GM21737 (cell line): ENCODE measurements around the gene LSM7.

ENCODE experiments used
- ATAC-seq: cut with Tn5 transposase; IDR thresholded peaks from one replicate; pipeline ENCODE4 v1.9.1; 2021; ENCODE audit warnings: mild to moderate bottlenecking, moderate library complexity; ENCODE audit not compliant: unreplicated experiment

LSM7 gene

DNA sequence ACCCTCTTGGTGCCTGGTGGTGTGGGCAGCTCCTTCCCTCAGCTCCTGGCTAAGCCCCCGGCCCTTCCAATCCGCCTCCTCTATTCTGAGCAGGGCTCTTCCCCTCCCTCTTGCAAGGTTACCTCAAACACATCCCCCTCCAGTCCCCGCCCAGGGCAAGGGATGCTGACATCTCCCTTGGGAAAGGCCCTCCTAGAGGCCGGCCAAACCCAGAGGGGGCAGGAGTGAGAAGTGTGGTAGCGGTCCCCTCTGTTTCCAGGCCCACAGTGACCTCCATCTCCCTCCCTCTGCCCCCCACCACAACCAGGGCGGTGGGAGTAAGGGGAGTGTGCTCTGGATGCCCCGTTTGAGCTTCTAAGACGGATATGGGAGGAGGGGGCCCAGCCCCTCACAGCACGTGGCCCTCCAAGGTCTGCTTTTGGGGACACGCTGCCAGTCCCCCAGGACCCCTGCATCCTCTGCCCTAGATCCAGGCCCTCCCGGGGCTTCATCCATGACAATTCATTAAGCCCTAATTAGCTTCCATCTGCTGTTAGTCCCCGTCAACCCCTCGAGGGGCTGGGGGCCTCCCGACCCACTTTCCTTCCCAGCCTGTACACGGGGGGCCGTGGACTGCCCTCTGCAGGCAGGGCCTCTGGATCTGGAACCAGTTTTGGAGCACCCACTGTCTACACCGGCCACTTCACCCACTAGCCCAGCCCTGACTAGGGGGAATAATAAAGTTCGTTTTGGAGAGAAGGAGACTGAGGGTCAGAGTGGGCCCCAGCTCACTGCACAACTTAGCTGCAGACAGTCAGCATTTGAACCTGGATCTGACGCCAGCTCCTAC lies 22.7 kb downstream of the LSM7 start:
- no peak for ATAC-seq

GRCh38 chr19:2303211-2303798 lies 25.1 kb downstream of the LSM7 start:
- no peak for ATAC-seq

GRCh38 chr19:2302319-2303210 lies 25.8 kb downstream of the LSM7 start:
- no peak for ATAC-seq

DNA sequence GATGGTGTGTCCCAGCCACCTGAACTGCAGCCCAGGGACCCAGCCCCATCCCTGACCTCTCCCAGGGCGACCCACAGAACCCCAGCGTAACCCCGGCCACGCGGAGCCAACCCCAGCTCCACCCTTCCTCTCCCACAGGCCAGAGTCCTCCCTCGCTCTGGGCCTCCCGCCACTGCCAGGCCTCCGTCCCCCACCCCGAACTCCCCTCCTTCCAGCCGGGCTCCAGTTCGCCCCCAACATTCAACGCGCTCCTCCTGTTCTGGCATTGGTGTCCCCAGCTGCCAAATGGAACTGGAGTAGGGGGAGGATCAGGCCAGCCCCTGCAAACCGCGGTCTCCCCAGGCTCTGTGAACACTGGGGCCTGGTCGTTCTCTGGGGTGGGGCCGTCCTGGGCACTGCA lies 27.9 kb downstream of the LSM7 start:
- ATAC-seq: no peak

DNA sequence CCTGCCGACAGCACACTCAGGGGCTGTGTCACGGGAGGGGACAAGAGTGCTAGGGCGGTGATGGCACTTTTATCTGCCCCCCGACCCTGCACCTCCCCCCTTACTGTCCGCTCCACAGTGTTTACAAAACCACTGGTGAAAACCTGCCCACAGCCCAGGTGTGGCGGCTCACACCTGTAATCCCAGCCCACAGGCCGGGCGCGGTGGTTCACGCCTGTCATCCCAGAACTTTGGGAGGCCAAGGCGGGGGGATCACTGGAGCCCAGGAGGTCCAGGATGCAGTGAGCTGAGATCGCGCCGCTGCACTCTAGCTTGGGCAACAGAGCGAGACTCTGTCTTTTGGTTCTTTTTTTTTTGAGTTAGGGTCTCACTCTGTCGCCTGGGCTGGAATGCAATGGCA lies 32.2 kb downstream of the LSM7 start:
- ATAC-seq: no peak

DNA sequence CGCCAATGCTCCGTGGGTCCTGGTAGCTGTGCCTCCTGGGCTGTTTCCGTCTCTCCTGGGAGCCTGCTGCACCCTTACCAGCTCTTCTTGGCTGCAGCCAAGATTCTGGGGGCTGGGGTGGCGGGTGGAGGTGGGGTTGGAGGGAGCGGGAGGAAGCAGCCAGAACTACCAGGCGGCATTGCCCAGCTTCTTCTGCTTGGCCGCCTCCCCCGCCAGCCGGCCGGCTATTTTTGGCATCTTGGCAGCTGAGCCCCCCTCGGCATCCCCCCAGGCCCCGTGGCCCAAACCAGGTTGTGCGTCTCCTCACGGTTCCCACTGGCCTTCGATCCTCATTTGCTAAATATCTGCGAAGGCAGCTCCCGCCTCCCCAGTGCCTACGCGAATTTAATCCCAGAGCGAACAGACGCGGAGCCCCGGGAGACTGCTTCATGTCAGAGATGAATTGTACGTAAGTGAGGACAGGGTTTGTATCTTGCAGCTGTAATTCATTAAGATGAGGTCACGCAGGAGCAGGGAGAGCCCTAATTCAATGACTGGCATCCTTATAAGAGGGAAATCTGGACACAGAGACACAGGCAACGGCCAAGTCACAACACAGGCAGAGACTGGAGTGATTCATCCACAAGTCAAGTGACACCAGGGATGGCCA lies 33.6 kb downstream of the LSM7 start:
- no peak for ATAC-seq

GRCh38 chr19:2291185-2291751 lies 37.1 kb downstream of the LSM7 start:
- ATAC-seq: no peak

- no peak for ATAC-seq
Observed at GRCh38 chr19:2290441-2291184, 37.8 kb downstream of the LSM7 start.

GRCh38 chr19:2289714-2290435 lies 38.5 kb downstream of the LSM7 start:
- ATAC-seq: no peak

GRCh38 chr19:2288818-2289713 lies 39.3 kb downstream of the LSM7 start:
- no peak for ATAC-seq

GRCh38 chr19:2288338-2288817 lies 40.0 kb downstream of the LSM7 start:
- no peak for ATAC-seq

GRCh38 chr19:2287585-2288337 lies 40.6 kb downstream of the LSM7 start:
- ATAC-seq: no peak

DNA sequence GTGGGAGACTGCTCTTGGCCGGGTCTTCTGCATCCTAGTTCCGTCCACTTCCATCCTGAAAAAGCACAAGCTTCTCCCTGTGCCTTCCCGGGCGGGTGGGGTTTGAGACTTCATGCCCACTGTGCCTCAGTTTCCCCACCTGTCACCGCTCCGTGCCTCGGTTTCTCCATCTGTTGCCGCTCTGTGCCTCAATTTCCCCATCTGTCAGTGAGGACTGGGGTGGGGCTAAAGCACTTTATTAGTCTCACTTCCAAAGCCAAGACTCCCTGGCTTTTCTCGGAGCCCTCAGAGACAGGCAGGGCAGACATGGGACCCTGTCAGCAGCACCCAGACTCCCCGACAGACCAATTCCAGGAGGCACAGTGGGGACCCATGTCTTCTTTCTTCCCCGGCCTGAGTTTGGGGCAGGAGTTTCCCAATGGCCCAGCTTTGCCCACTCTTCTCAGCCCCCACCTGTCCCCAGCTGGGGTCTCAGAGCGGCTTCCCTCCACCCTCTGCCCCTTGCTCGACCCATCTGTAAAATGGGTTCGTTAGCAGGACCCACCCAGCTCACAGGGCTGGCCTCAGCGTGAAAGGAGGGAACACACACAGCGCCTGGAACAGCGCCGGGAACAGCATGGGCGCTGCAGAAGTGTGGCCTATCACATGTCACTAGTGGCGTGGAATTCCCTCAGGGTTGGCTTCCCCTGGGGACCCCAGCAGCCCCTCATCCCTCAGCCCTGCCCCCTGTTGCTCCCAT lies 41.8 kb downstream of the LSM7 start:
- ATAC-seq: no peak

DNA sequence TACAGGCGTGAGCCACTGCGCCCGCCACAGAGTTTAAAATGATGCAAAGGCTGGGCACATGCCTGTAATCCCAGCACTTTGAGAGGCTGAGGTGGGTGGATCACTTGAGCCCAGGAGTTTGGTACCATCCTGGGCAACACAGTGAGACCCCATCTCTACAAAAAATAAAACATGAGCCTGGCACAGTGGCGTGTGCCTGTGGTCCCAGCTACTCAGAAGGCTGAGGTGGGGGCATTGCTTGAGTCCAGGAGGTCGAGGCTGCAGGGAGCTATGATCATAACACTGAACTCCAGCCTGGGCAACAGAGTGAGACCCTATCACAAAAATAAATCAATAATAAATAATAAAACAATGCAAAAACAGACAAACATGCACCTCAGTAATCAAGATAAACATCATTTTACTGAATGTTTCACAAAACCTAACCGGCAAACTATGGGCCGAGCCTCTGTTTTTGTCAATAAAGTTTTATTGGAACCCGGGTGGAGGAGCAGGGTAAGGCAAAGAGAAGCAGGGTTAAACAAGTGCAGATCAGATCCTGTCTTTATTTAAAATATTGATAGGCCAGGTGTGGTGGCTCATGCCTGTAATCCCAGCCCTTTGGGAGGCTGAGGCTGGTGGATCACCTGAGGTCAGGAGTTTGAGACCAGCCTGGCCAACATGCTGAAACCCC lies 44.4 kb downstream of the LSM7 start:
- ATAC-seq: no peak

- ATAC-seq: no peak
Observed at GRCh38 chr19:2282862-2283237, 45.5 kb downstream of the LSM7 start.
